Right lobe of liver (tissue), 6 donors: ENCODE measurements around the gene CUX1. TPM values are rescaled to one million over a fixed set of nuclear protein-coding genes. Genes with fewer than 3 reads are reported as not detected.

Experiments
- ATAC-seq, 4 donors: fragments of 200-7000 bp; cut with Tn5 transposase; one replicate each; pipeline ENCODE4 v1.9.1; 2020; ENCODE audit warnings: mild to moderate bottlenecking in 4 of 4, moderate library complexity in 4 of 4
- DNase-seq, 3 donors: peaks; one replicate each; pipeline ENCODE4 v3.0.0-alpha.2; 2020
- H3K27ac ChIP-seq, 3 donors: fragments of 200-600 bp; one replicate each; pipeline ENCODE4 v1.8.0; 2022
- H3K27me3 ChIP-seq, 2 donors: fragments of 200-600 bp; one replicate each; pipeline ENCODE4 v1.8.0; 2022
- H3K36me3 ChIP-seq, 4 donors: fragments of 200-600 bp; sonication (generic) in 1 of 4; one replicate each; pipeline versions ENCODE4 v1.5.1 to v1.8.0; 2017 to 2022; ENCODE audit warnings: control low read depth in 1 of 4
- H3K4me1 ChIP-seq, 4 donors: fragments of 200-600 bp; sonication (generic) in 1 of 4; one replicate each; pipeline versions ENCODE4 v1.5.1 to v1.8.0; 2017 to 2022; ENCODE audit warnings: control low read depth in 1 of 4
- H3K4me3 ChIP-seq, 3 donors: fragments of 200-600 bp; one replicate each; pipeline ENCODE4 v1.8.0; 2022
- H3K9me3 ChIP-seq, 4 donors: fragments of 200-600 bp; sonication (generic) in 1 of 4; one replicate each; pipeline versions ENCODE4 v1.5.1 to v1.8.0; 2017 to 2022; ENCODE audit warnings: control low read depth in 1 of 4
- POLR2A ChIP-seq: fragments of 450-650 bp; IDR thresholded peaks from one replicate; pipeline ENCODE4 v1.6.1; 2017; ENCODE audit warnings: antibody characterized with exemption, mild to moderate bottlenecking
- WGBS: methylation state at CpG from one replicate; pipeline ENCODE4 v1.1.6; 2018; ENCODE audit warnings: low coverage, low lambda C conversion rate; ENCODE audit not compliant: insufficient coverage; ENCODE audit errors: missing lambda C conversion rate; 5-methylcytosine and 5-hydroxymethylcytosine counted together
- intact Hi-C, 2 donors: fragments of 100-400 bp; cut with DNase I; formaldehyde crosslinking; loops; one replicate each; pipeline versions ENCODE4 v1.11.2 to v1.14.1; 2022
- total RNA-seq, 6 experiments: library from RNA; depleted of rRNA in 2 of 6; stranded (reverse); fragments of >200 nt in 2 of 6; fragmentation: NEBNext Ultra II Directional in 3 of 6; extraction: Animal tissue kit (Norgen Biotek cat#: 25700) in 3 of 6; gene quantifications; one replicate each; pipeline versions ENCODE4 v1.1.0 to v1.2.4, GENCODE V29; 2016 to 2023
- TF ChIP-seq, protein P1 (sequence below), 4 donors: fragments of 200-600 bp in 3 of 4; fragments of 450-650 bp in 1 of 4; IDR thresholded peaks; one replicate each; pipeline versions ENCODE4 v1.5.1 to v1.8.0; 2016 to 2022; ENCODE audit warnings: antibody characterized with exemption in 4 of 4, mild to moderate bottlenecking in 2 of 4
- donor health status: DM: no; HTN: yes; CAD: no.
- donor health status: DM: no; HTN: no; CAD: no.
- donor health status: DM: no; HTN: no; CAD: no.
- donor health status: DM: no; HTN: yes; CAD: no.
- donor health status: DM: no; HTN: yes; CAD: no.

The CUX1 gene
- total RNA-seq, 6 experiments from 2014 or later = 34.3 to 53.1 (median 40.6) TPM

DNA sequence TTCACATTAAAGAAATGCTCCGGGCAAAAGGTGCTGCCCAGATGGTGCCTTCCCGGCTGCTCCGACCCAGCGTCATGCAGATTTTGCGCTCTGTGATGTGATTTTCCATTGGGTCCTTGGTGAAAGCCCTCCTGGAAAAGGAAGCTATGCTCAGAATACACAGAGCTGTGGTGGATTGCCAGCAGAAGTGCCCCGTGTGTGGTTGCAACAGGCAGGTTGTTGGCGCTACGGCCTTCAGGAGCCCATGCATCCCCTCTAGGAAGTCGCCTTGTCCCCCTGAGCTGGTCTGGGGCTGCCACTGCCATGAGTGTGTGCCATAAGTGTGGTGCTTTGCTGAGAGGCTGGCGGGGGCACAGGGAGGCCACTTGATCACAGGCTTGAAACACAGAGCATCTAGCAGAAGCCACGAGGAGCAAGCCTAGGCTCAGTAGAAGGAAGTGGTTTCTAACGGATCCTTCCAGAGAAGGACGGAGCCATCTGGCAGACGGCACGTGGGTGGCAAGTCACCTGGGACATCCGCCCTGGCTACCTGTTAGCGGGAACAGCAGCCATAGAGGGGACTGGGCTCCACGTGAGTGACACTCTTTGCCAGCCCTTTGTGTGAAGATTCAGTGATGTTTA, 210.9 kb downstream of the CUX1 start:
- no peak overlapping the region for H3K27ac ChIP-seq
- no peaks in the 10 kb centered on the region for H3K9me3 ChIP-seq
- WGBS = 79% methylated on average over 10 of the region's 18 CpGs
- ATAC-seq (no peak), DNase-seq (peak in 1 of 3 donors; percentile 47)
- H3K4me1 ChIP-seq = peaks cover 0 to 12% (median 4%) of the 10 kb centered on the region in 4 donors
- H3K27me3 ChIP-seq = no peaks in the 10 kb centered on the region
- intact Hi-C loops = no loop called here
- H3K36me3 ChIP-seq = peaks cover 0 to 3% (median 0%) of the 10 kb centered on the region in 4 donors
- TF ChIP-seq POLR2A = no peak
- TF ChIP-seq, protein P1, sequence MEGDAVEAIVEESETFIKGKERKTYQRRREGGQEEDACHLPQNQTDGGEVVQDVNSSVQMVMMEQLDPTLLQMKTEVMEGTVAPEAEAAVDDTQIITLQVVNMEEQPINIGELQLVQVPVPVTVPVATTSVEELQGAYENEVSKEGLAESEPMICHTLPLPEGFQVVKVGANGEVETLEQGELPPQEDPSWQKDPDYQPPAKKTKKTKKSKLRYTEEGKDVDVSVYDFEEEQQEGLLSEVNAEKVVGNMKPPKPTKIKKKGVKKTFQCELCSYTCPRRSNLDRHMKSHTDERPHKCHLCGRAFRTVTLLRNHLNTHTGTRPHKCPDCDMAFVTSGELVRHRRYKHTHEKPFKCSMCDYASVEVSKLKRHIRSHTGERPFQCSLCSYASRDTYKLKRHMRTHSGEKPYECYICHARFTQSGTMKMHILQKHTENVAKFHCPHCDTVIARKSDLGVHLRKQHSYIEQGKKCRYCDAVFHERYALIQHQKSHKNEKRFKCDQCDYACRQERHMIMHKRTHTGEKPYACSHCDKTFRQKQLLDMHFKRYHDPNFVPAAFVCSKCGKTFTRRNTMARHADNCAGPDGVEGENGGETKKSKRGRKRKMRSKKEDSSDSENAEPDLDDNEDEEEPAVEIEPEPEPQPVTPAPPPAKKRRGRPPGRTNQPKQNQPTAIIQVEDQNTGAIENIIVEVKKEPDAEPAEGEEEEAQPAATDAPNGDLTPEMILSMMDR (IDR thresholded peaks at IDR 0.05) = no peak
- no peak overlapping the region for H3K4me3 ChIP-seq

DNA sequence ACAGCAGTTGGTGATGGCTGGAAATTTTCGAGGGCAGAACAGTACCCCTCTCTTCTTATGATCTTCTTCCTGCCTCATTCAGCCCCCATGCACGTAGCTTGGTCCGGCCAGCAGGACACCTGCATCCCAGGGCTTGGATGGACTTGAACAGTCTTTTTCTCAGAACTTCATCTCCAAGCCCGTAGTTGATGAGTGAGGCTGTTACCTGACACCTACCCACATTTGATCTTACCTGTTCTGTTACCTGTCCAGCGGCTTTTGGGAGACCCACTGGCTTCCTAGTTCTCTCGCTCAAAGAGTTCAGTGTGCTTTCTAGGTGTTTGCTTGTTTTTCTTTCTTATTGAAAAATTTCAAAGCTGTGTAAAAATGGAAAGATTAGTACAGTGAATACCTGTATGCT, 212.2 kb downstream of the CUX1 start:
- no peak for TF ChIP-seq POLR2A
- TF ChIP-seq, protein P1 (IDR thresholded peaks at IDR 0.05) = no peak
- DNase-seq (no peak), ATAC-seq (no peak)
- peaks cover 0 to 8% (median under 1%) of the 10 kb centered on the region in 4 donors for H3K4me1 ChIP-seq
- H3K4me3 ChIP-seq = no peak overlapping the region
- WGBS = 95% methylated on average over 4 of the region's 6 CpGs
- peaks cover 0 to 3% (median 0%) of the 10 kb centered on the region in 4 donors for H3K36me3 ChIP-seq
- intact Hi-C loops = no loop called here
- H3K27ac ChIP-seq = no peak overlapping the region
- no peaks in the 10 kb centered on the region for H3K27me3 ChIP-seq
- H3K9me3 ChIP-seq = no peaks in the 10 kb centered on the region

GRCh38 chr7:102030696-102031095, 213.3 kb downstream of the CUX1 start:
- Histone ChIP-seq H3K27me3 (no peaks in the 10 kb centered on the region), H3K4me3 (no peak overlapping the region), H3K27ac (no peak overlapping the region), H3K4me1 (no peaks in the 10 kb centered on the region), H3K36me3 (peaks cover 0 to 3% (median 0%) of the 10 kb centered on the region in 4 donors), H3K9me3 (no peaks in the 10 kb centered on the region)
- no peak for TF ChIP-seq POLR2A
- TF ChIP-seq, protein P1 (IDR thresholded peaks at IDR 0.05) = no peak
- WGBS = 92% methylated on average over 6 of the region's 8 CpGs
- DNase-seq (no peak), ATAC-seq (no peak)
- intact Hi-C loops = no loop called here

GRCh38 chr7:102036958-102037357, 219.5 kb downstream of the CUX1 start:
- DNase-seq = no peak
- no peak overlapping the region for H3K4me3 ChIP-seq
- ATAC-seq = no peak
- no peaks in the 10 kb centered on the region for H3K4me1 ChIP-seq
- TF ChIP-seq, protein P1 (IDR thresholded peaks at IDR 0.05) = no peak
- no peak for TF ChIP-seq POLR2A
- no peaks in the 10 kb centered on the region for H3K36me3 ChIP-seq
- 90% methylated on average over 5 of the region's 5 CpGs for WGBS
- no peaks in the 10 kb centered on the region for H3K27me3 ChIP-seq
- H3K27ac ChIP-seq = no peak overlapping the region
- intact Hi-C loops = no loop called here
- no peaks in the 10 kb centered on the region for H3K9me3 ChIP-seq
